ENCODE data around the gene ARFGEF3.

The ARFGEF3 gene

DNA sequence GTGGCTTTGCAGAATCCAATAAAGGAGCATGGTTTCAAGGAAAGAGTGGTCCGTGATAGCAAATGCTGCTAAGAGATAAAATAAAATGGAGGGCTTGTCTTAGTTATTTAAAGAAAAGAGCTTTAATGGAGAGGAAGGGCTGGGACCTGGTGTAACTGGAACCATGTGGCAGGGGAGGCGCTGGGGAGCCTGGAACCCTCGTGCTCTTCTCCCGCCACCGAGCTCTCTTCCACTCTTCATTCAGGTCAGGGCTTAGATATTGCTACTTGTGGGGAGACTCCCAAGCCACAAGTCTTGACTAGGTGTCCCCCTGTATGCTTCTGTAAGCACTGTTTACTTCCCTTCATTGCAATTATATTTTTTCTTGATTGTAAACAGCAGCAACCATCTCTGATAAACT is 15.2 kb upstream of the ARFGEF3 start:
- no peak overlapping the region for H3K4me3 ChIP-seq (ENCODE audit: low read depth, low read length)
- TF ChIP-seq, protein P1, sequence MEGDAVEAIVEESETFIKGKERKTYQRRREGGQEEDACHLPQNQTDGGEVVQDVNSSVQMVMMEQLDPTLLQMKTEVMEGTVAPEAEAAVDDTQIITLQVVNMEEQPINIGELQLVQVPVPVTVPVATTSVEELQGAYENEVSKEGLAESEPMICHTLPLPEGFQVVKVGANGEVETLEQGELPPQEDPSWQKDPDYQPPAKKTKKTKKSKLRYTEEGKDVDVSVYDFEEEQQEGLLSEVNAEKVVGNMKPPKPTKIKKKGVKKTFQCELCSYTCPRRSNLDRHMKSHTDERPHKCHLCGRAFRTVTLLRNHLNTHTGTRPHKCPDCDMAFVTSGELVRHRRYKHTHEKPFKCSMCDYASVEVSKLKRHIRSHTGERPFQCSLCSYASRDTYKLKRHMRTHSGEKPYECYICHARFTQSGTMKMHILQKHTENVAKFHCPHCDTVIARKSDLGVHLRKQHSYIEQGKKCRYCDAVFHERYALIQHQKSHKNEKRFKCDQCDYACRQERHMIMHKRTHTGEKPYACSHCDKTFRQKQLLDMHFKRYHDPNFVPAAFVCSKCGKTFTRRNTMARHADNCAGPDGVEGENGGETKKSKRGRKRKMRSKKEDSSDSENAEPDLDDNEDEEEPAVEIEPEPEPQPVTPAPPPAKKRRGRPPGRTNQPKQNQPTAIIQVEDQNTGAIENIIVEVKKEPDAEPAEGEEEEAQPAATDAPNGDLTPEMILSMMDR (IDR thresholded peaks at IDR 0.05; ENCODE audit: borderline replicate concordance, insufficient read depth, low read depth, low read length), result no peak

DNA sequence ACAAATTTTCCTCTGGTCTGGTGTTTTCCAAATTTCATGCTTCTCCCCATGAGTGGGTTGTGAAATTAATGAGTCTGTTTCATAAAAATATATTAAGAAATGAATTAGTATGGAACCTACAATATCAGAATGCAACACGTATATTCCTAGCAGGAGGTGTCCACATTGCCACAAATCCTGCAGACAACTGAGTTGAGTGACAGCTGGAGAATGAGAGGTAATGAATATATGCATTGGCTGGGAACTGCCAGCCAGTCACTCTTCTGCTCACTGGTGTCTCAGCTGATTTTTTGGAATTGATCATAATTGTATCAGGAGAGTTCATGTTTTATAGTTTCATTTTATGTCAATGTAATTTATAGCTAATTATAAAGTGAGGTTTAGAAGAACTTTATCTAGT is 6.3 kb upstream of the ARFGEF3 start:
- no peak overlapping the region for H3K4me3 ChIP-seq (ENCODE audit: low read depth, low read length)
- TF ChIP-seq, protein P1 (IDR thresholded peaks at IDR 0.05; ENCODE audit: borderline replicate concordance, insufficient read depth, low read depth, low read length), result no peak

DNA sequence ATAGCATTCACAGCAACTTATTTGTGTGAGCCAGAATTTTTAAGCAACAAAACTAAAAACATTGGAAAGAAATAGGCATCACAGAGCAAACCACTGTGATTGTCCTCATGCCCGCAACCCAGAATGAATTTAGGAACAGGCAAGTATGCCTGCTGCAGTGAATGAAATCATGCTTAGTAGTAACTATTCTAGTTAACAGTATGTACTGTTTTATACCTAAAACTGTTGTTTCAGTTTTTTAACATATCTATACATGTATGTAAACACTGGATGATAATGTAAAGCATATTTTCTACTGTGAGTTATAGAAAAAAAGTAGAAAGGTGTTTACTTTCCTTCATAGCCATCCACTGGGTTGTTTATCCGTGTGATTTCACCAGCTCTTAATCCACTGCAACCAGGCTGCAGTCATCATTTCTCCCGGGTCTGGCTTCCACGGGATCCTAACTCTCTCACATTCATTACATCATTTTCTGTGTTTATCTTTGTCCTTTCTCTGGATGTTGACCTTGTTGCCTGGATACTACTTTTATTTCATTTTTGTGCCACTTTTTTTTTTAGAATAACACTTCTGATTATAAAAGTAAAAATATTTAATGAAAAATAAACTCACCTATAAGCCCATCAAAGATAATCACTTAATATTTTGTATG is 3.6 kb upstream of the ARFGEF3 start:
- no peak overlapping the region for H3K4me3 ChIP-seq (ENCODE audit: low read depth, low read length)

GRCh38 chr6:138159246-138159645 is 2.5 kb upstream of the ARFGEF3 start:
- TF ChIP-seq, protein P1 (IDR thresholded peaks at IDR 0.05; ENCODE audit: borderline replicate concordance, insufficient read depth, low read depth, low read length), result no peak
- no peak overlapping the region for H3K4me3 ChIP-seq (ENCODE audit: low read depth, low read length)

More for the DNA sequence above, 3.6 kb upstream of the ARFGEF3 start:
- TF ChIP-seq, protein P1 (IDR thresholded peaks at IDR 0.05; ENCODE audit: borderline replicate concordance, insufficient read depth, low read depth, low read length), result no peak

DNA sequence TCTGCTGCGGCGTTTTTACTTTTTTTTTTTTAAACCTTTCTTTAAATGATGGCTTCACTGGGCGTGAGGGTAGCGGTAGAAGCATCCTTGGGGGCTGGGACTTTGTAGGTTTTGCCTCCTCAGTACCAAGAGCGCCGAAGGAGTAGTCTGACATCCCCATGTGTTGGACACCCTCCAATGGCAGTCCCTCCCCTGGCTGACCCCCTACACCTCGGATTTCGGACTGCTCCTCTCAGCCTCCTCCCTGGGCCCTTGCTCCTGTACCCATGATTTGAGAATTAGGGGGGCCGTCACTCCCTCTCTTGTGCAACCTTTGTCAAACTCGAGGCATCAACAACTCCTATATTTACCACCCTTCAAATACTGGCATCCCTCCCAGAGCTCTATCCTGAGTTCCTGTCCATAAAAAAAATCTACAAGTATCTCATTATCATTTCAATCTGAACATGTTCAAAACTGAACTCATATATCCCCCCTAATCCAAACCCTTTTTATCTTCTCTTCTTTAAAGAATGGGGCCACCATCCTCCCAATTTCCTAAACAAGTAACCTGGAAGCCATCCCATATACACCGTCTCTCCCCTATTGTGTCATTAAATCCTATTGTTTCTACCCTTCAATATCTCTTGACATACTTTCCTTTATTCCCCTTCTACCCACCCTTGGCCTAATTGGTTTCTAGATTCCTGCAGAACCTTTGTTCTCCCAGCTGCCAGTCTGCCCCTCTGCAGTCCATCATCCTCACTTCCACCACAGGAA is 1.2 kb upstream of the ARFGEF3 start:
- TF ChIP-seq, protein P1 (IDR thresholded peaks at IDR 0.05; ENCODE audit: borderline replicate concordance, insufficient read depth, low read depth, low read length), result no peak
- H3K4me3 ChIP-seq (ENCODE audit: low read depth, low read length), result no peak overlapping the region

GRCh38 chr6:138161088-138161337 is 726 bp upstream of the ARFGEF3 start:
- TF ChIP-seq, protein P1 (IDR thresholded peaks at IDR 0.05; ENCODE audit: borderline replicate concordance, insufficient read depth, low read depth, low read length), result no peak
- H3K4me3 ChIP-seq (ENCODE audit: low read depth, low read length), result no peak overlapping the region

All from GM12875 (cell line).